GM21515 (cell line): ENCODE measurements around the gene FCRL6.
A peak's percentile ranks its signal among the peaks of the same experiment; 100 is the strongest.

Source experiments
- ATAC-seq: cut with Tn5 transposase; IDR thresholded peaks from one replicate; pipeline ENCODE4 v1.9.1; 2021; ENCODE audit not compliant: unreplicated experiment

FCRL6 gene

DNA sequence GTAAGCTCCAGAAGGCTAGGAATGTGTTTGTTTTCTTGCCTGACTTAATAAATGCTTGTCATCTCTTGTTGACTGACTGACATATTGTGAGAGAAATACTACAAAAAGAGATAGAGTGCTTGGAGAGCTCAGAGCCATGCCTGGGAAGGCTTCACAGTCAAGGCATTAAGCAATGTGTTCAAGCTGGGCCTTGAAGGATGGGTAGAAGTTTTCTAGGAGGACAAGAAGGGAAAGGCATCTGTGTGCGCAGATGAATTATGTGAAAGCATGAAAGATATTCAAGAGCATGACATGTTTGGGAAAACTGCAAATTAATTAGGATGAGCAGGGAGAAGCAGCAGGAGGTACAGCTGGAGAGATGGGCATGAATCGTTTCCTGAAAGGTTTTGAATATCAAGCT is 30.1 kb downstream of the FCRL6 start:
- no peak for ATAC-seq

DNA sequence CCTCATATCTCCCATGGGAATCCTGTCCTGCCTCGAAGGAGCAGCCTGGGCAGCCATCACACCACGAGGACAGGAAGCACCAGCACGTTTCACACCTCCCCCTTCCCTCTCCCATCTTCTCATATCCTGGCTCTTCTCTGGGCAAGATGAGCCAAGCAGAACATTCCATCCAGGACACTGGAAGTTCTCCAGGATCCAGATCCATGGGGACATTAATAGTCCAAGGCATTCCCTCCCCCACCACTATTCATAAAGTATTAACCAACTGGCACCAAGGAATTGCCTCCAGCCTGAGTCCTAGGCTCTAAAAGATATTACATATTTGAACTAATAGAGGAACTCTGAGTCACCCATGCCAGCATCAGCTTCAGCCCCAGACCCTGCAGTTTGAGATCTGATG is 33.2 kb downstream of the FCRL6 start:
- no peak for ATAC-seq

DNA sequence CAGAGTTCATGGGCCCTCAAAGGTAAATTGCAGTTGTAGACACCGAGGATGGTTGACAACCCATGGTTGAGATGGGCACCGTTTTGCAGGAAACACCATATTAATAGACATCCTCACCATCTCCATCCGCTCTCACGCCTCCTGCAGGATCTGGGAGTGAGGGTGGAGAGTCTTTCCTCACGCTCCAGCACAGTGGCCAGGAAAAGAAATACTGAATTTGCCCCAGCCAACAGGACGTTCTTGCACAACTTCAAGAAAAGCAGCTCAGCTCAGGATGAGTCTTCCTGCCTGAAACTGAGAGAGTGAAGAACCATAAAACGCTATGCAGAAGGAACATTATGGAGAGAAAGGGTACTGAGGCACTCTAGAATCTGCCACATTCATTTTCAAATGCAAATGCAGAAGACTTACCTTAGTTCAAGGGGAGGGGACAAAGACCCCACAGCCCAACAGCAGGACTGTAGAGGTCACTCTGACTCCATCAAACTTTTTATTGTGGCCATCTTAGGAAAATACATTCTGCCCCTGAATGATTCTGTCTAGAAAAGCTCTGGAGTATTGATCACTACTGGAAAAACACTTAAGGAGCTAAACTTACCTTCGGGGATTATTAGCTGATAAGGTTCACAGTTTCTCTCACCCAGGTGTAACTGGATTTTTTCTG is 33.8 kb downstream of the FCRL6 start:
- ATAC-seq: no peak

DNA sequence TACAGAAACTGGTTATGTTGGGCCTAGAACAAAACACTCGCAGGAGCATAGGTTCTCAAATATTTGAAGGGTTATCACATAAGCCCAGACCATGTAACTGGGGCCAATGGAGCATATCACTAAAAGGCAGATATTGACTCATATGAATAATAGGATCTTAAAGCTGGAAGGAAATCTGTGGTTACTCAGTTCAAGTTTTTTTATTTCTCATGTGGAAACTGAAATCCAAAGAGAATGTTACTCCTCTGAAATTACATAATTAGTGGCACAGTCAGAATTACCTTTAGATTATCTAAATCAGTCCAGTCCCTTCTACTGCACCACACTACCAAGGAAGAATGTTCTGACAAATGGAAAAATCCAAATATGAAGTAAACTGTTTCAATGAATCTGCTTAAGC is 36.6 kb downstream of the FCRL6 start:
- ATAC-seq: peak; percentile 66

DNA sequence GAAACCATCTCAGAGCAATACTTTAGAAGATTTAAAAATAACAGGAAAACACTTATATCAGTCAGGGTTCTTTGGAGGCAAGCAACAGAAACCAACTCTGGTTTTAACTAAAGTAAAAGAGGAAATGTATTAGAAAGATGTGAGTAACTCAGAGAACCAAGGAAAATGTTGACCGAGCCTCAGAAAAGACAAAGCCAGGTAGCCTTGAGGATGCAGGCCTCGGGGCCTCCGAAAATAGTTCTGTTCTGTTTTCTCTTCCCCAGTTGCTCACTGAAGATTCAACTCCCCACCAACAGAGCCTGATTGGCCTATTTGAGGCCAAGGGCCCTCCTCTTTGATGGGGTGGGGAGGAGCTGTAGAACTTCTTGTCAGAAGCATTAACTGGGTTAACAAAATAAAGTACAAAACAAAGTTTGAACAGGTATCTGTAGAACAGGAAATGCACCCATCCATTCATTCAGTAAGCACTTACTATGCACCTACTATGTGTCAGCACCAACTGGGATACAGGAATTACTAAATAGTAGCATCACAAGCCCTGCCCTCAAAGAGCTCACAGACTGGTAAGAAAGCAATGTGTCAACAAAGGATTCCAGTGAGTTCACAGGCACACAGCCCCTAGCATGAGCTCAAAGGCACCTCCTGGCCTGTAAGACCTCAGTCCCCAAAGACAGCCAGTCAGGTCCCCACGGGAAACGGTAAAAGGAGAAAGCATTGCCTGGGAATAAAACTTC is 37.1 kb downstream of the FCRL6 start:
- peak; percentile 80 for ATAC-seq

DNA sequence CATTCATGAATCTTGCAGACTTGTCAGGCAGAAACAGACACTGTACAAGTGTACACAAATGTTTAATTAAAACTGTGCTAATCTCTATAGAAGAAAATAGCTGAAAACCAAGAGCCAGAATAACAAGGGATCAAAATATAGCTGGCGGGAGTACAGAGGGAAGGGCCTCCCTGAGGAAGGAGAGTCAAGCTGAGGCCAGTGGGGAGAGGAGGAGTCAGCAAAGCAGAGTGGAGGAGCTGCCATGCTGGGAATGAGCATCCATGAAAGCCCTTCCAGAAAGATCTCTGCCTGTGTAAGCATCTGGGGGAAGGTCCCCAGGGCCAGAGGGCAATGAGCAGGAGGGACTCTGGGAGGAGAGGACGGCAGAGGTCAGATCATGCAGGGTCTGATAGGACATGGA is 39.6 kb downstream of the FCRL6 start:
- no peak for ATAC-seq

DNA sequence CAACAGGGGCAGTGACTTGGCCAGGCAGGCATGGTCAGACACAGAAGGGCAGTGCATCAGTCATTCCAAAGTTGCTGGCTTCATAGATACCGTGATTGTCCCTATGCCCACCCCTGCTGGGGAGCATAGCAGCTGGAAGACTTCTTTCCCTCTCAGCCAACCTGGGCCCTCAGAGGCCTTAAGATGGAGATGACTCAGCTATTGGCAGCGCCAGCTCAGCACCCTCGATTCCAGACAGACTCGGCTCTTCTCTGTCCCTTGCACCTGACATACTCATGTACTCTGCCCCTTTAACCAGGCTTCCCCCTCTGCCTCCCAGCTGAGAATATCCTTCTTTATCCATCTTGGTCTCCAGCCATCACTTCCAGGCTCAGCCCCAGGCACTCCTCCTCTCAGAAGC is 41.3 kb downstream of the FCRL6 start:
- no peak for ATAC-seq

DNA sequence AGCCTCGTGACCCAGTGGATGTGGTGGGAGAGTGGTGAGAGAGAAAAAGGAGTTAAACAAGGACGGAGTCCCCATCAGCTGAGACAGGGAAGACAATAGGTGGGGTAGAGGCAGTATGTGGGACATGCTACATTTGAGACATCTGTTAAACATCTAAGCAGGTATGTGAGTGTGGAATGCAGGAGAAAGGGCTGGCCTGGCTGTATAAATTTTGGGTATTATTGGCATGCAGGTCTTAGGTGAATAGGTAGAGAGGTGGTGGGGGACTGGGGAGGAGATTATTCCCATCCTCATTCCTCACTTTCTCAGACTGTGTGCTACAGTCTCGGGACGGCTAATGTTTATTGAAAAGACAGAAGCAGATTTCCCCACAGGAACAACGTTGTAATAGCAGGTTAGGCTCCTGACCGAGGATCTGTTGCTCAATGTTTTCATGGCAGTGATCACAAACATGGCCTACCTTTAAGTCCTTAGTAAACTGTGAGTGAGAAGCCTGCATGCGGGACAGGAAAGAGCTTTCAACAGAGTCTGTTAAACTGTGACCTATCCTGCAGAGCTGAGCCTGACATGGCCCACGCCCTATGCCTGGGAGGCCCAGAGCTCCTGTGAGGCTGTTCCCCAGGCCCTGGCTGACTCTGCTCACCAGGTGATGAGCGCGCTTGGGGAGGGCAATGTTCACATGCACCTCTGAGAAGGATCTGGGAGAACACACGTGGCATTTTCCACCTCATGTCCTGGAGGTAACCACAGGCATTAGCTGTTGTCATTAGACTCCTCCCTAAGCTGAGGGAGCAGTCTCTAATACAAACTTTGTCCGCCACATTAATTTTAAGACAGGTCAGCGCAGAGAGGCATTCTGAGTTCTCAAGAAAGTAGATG is 43.8 kb downstream of the FCRL6 start:
- ATAC-seq: no peak

DNA sequence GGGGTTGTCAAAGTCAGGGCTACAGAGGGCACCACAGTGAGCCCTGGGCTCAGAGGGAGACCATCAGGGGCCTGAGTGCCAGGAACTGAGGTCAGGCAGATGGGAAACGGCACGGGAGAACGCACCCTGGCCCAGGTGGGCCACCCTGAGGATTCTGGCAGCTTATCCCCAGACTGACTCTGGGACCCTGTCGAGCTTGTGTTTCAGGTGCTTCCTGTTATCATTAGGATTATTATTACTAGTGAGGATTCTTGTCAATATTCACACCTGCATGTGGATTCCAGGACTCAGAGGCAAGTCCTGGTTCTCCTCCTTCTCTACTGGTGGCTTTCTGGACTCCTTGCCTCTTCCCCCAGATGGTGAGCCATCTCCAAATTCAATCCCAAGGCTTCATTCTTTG is 45.1 kb downstream of the FCRL6 start:
- ATAC-seq: no peak

DNA sequence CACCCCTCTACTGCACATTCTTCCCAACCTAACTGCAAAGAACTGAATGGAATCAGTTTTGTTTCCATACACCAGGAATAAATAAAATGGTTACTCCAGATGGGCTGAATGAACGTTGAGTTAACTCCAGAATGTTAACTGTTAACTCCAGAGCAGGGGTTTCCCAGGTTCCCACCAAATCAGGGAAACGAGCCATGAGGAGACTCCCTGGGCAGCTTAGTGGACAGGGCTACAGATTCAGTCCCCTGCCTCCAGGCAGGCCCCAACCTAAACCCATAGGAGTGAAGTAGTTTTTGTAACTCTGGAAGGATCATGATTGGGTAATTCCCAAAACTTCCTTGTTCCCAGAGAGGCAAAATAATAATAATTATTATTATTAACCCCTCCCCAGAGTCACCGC is 46.2 kb downstream of the FCRL6 start:
- ATAC-seq: no peak

DNA sequence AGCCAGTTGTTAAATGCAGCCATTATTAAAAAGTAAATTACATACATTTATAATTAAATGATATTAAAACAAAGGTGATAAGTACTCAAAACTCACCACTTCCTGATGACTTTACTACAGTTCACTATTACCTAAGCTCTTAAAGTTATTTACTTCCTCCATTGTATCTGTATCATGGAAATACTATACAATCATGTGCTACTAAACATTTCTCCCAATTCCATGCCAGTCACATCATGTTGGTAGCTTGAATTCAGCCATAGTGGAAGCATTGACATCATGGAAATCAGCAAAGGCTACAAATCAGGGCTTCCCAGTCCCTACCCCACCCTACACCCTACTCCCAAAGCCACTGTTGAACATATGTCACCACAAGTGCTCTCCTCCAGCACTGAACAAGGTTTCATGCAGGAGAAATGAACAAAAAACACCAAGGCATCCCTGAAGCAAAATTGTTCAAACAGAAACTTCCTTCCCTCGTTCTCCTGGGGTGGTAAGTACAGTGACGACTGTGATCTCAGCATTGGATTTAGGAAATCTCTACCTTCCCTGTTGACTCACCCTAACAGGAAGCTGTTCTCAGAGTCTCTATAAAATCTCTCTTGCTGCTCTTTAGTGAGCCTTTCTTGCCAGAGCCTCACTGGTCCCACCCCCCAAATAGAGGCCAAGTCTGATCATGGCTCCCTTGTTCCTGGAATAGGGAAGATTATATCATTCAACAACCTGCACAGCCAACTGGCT is 47.6 kb downstream of the FCRL6 start:
- ATAC-seq: no peak

DNA sequence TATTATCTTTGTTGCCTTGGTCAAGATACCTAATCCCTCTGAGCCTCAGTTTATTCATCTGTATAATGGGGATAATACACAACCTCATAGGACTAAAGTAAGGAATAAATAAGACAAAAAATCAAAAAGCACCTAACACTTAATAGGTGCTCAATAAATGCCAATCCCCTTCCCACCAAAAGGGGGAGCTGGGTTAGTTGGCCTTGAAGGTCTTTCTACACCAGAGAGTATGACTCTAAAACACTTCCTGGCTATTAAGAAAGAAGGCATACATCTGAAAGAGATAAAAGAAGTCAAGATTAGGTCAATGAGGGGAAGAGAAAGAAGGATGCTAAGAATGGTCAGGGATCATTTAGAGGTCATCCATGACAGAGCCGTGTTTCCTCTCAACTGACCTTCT is 49.2 kb downstream of the FCRL6 start:
- ATAC-seq: no peak

DNA sequence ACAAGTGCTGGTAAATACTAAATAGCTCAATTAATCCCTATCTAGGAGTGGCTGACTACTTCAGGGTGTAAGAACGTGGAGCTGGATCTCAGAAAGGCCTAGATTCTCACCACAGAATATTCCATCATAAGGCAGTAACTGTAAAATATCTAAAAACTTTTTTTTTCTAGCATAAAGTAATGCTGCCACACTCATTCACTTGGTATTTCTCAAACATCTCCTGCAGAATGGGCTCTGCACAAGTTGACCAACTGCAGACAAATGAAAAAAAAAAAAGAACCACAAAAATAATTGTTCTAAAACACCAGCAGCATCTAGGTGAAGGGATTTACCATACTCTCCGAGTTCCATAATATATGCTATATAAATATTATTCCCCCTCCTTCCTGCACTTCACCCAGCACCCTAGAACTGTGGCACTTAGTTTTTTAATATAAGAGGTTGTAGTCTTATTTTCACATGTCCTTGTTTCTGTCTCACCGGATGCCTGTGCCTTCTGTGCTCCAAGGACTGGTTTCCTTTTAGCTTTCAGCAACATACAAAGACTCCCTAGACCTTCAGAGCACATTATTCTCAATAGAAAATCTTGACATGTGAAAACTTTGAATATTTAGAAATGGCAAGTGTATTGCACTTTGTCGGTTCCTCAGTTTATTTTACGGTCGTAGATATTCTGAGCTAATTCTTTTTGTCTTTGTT is 51.4 kb downstream of the FCRL6 start:
- no peak for ATAC-seq

DNA sequence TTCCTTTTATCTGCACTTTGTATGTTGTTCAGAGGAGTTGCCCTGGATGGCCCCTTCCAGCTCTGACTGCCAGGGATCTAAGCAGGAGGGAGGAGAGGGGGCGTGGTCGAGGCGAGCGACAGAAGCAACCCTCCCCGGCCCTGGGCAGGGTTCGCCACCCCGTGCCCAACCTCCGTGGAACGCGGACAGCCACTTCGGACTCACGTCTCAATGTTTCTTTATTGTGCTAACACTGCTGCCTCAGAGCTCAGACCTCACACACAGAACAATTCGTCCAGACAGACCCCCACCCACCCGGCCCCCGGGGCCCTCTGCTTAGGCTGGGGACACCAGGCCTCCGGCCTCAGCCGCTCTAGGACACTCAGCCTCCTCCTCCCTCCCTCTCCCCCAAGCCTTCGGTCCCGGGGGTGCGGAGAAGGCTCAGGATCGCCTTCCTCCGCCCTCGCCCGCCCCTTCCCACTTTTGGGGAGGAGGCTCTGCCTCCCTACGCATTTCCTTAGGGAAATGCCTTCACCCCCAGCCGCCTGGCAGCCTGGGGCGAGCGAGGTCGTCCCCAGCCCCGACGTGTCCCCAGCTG is 52.0 kb downstream of the FCRL6 start:
- ATAC-seq: no peak

DNA sequence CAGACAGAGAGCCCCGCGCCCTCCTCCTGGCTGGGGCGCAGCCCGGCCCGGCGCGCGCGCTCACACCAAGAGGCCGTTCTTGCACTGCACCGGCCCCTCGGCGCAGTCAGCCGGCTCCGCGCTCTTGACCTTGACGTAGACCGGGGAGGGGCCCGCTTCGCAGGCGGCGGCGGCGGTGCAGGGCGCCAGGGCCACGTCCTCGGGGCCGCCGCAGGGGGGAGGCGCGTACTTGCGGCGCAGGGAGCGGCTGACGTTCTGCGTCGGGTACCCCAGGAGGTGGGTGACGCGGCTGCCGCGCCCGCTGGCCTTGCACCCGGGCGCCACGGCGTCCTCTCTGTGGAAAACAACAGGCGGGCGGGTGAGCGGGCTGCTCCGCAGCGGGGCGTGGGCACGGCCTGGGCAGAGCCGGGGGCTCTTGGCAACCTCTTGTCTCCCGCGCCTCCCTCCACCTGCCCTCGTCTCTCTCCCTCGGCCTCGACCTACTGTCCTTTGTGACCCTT is 52.6 kb downstream of the FCRL6 start:
- ATAC-seq: peak; percentile 73

DNA sequence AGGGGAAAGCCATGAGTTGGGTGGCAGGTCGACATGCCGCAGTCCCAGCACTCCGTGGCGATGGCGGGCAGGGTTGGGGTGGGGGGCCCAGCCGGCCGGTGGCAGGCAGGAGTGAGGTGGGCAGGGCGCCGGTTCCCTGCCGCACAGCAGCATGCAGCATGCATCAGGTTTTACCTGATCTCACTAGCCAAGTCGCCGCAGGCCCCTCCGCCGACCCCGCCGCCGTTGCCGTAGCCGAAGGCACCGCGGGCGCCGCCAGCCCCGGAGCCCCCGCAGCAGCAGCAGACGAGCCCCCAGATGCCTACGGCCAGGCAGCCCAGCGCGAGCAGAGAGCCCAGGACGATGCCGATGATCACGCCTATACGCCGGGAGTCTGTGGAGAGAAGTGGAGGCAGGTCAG is 53.5 kb downstream of the FCRL6 start:
- ATAC-seq: no peak

DNA sequence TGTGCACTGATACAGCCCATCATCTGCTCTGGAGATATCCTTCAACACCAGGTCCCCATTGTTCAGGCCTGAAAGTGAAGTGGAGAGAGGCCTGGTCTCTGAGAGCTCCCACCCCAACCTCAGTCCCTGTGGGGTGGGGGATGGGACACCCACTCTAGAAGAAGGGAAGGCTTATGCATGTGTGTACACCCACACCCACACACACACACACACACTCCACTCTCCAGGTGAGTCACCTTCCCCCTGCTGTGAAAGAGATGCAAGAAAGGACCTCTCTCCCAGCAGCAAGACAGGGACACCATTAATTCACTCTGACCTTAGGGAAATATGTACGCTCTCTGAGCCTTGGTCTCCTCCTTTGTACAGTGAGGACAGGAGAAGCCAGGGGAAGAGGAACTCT is 54.4 kb downstream of the FCRL6 start:
- no peak for ATAC-seq

DNA sequence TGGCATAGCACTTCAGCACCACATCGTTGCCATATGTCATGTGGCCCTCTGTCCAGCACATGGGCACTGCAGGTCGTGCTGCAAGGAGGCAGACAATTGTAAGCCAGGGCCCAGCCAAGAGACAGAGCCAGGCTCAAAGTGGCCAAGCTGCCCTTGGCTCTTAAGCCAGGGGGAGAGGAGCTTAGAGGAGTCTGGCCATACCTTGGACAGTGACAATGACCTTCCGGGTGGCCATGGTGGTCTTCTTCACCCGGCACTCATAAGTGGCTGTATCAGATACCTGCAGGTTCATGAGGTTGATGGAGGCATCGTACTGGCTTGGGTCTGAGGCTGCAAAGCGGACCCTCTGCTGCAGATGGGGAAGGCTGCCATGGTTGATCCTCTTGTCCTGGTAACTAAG is 55.7 kb downstream of the FCRL6 start:
- no peak for ATAC-seq

DNA sequence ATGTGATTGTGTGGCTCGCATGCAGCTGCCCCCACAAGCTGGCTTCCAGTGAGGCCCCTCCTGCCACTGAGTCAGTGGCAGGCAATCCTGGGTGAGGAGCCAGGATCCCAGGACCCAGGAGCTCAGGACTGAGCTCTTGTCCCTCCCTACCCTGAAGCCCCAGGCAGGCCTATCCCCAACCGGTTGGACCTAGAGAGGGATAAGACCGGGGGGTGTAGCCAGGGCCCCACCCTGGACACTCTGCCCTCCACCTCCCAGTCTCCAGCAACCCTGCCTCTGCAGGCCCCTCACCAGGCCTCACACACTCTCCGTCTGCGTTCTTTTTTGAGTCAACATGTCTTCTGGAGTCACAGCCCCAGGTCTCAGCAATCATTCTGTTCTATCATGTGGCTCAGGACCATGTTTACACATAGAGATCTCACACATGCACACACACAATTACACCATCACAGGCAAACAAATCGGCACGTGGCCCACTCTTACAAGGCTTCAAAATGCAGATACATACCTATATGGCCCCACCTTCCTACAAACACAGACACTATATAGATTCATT is 57.7 kb downstream of the FCRL6 start:
- no peak for ATAC-seq

DNA sequence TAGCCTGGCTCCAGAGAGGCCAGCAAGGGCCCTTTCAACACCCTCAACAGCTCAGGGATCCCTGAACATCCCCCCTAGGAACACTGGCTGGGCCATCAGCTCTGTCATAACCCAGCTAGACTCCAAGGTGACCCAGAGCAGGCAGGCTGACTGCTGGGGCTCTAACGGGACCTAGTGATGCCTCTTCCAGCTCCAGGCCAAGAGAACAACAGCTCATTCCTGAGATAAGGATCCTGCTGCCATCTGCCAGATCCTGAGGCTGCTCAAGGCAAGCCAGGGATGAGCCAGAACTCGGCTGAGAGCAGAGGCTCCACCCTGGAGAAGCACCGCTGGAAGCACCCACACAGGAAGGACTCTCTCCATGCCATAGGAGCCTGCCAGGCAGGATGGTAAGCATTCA is 58.3 kb downstream of the FCRL6 start:
- no peak for ATAC-seq
